ENCODE data around the gene ZFPL1. TPM values are rescaled to one million over a fixed set of nuclear protein-coding genes. Genes with fewer than 3 reads are reported as not detected.

Gene ZFPL1
- total RNA-seq, 2 experiments from 2014 or later = 38.4 to 43.9 TPM

GRCh38 chr11:65121865-65122696 is 38.1 kb downstream of the ZFPL1 start, which contains the start of the genes FAU and MRPL49:
FAU (minus strand) TSS chr11:65122134; CDS start chr11:65121813, 321 bp downstream.
MRPL49 (plus strand) TSS chr11:65122321; CDS start chr11:65122347, 26 bp downstream.
- CTCF ChIA-PET (ENCODE audit: unreplicated experiment) = interaction anchor here (0.6 to 2.0 kb wide), 2 partner anchors 10 to 58 kb away, joined by 4 to 5 read pairs; partner anchors contain the start of gene TM7SF2
- H3K4me1 ChIP-seq (ENCODE audit: insufficient read depth, low read length, poor library complexity, severe bottlenecking) = peaks cover 53% of the 10 kb centered on the region
- no peaks in the 10 kb centered on the region for H3K9me3 ChIP-seq (ENCODE audit: low read length)
- H3K79me2 ChIP-seq (ENCODE audit: insufficient read depth, low read depth, low read length) = peaks cover 64% of the 10 kb centered on the region
- H3K4me3 ChIP-seq (ENCODE audit: low read depth, low read length, poor library complexity, severe bottlenecking) = peak within 1 kb of the TSS; percentile 95
- peak within 1 kb of the TSS; percentile 11; the same call in 1 of the 2 replicates for H2AFZ ChIP-seq (ENCODE audit: low read length)
- H3K27ac ChIP-seq (ENCODE audit: low read depth, low read length, poor library complexity, severe bottlenecking) = peak within 1 kb of the TSS; percentile 78
- POLR2A ChIA-PET = interaction anchor here (0.5 to 4.0 kb wide), 10 partner anchors 11 to 726 kb away, joined by 3 to 47 read pairs (median 5); partner anchors contain the start of genes CAPN1 and SYVN1
- TF ChIP-seq CTCF (conservative IDR thresholded peaks at IDR 0.05; ENCODE audit: low read length) (no peak), EZH2phosphoT487 (IDR thresholded peaks at IDR 0.05; ENCODE audit: borderline replicate concordance, low read depth, low read length) (no peak)
- DNase-seq (ENCODE audit: low spot score) = peak; percentile 99
- TSS peak; percentile 85 for BruUV-seq (replicated peaks)
- H3K9me2 ChIP-seq (ENCODE audit: insufficient read depth, low read length) = no peaks in the 10 kb centered on the region
- intact Hi-C loops (cut with micrococcal nuclease; ENCODE audit: unreplicated experiment) = loop anchor here (1.0 kb wide), 1 partner anchor 10 kb away; no protein-coding TSS in a partner anchor
- peak within 1 kb of the TSS; percentile 87 for H3K4me2 ChIP-seq (ENCODE audit: low read length)
- H4K20me1 ChIP-seq (ENCODE audit: insufficient read depth, low read length) = peaks cover 17% of the 10 kb centered on the region; the same call in 1 of the 2 replicates
- H3K36me3 ChIP-seq (ENCODE audit: insufficient read depth, low read length) = peaks cover 76% of the 10 kb centered on the region

GRCh38 chr11:65124480-65125196 is 40.6 kb downstream of the ZFPL1 start:
- peak overlapping the region; percentile 29 for H3K27ac ChIP-seq (ENCODE audit: low read depth, low read length, poor library complexity, severe bottlenecking)
- CTCF ChIA-PET (ENCODE audit: unreplicated experiment) = interaction anchor here (0.5 kb wide), 1 partner anchor 212 kb away, joined by 3 read pairs; no protein-coding TSS in a partner anchor
- BruUV-seq (replicated peaks) = TSS peak; percentile 11

More at GRCh38 chr11:65124480-65125196, 40.6 kb downstream of the ZFPL1 start:
- Histone ChIP-seq H3K9me3 (ENCODE audit: low read length) (no peaks in the 10 kb centered on the region), H4K20me1 (ENCODE audit: insufficient read depth, low read length) (peaks cover 17% of the 10 kb centered on the region; the same call in 1 of the 2 replicates), H3K4me1 (ENCODE audit: insufficient read depth, low read length, poor library complexity, severe bottlenecking) (peaks cover 53% of the 10 kb centered on the region), H3K9me2 (ENCODE audit: insufficient read depth, low read length) (no peaks in the 10 kb centered on the region), H3K36me3 (ENCODE audit: insufficient read depth, low read length) (peaks cover 82% of the 10 kb centered on the region), H3K79me2 (ENCODE audit: insufficient read depth, low read depth, low read length) (peaks cover 59% of the 10 kb centered on the region), H2AFZ (ENCODE audit: low read length) (no peak overlapping the region), H3K4me2 (ENCODE audit: low read length) (peak overlapping the region; percentile 34), H3K4me3 (ENCODE audit: low read depth, low read length, poor library complexity, severe bottlenecking) (no peak overlapping the region)
- DNase-seq (ENCODE audit: low spot score) = no peak
- no peak for TF ChIP-seq CTCF (conservative IDR thresholded peaks at IDR 0.05; ENCODE audit: low read length)
- no peak for TF ChIP-seq EZH2phosphoT487 (IDR thresholded peaks at IDR 0.05; ENCODE audit: borderline replicate concordance, low read depth, low read length)
- intact Hi-C loops (cut with micrococcal nuclease; ENCODE audit: unreplicated experiment) = no loop called here
- POLR2A ChIA-PET = interaction anchor here (1.3 kb wide), 1 partner anchor 10 kb away, joined by 3 read pairs; no protein-coding TSS in a partner anchor
